HK-2 (cell line): ENCODE results near the gene CCDC92B.
A peak's percentile ranks its signal among the peaks of the same experiment; 100 is the strongest.

ENCODE experiments used
- DNase-seq: peaks from one replicate; pipeline ENCODE4 v3.0.0-alpha.2; 2018; ENCODE audit not compliant: unreplicated experiment

The CCDC92B gene

DNA sequence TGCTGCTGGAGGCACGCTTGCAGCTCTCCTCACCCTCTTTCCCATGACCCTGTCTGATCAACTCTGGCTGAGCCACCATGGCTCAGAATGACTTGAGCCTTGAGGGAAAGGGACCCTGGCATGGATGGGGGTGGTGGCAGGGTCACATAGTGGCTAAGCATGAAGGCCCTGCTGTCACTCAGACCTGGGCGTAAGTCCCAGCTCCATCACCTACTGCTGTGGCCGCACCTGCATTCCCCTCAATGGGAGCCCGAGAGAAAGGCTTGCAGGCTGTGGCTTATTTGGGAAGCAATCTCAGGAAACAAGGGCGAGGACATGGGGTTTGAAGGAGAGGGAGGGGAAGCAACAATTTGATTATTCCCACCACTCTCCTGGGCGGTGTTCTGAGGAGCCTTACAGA, 29.0 kb upstream of the CCDC92B start:
- DNase-seq: no peak

DNA sequence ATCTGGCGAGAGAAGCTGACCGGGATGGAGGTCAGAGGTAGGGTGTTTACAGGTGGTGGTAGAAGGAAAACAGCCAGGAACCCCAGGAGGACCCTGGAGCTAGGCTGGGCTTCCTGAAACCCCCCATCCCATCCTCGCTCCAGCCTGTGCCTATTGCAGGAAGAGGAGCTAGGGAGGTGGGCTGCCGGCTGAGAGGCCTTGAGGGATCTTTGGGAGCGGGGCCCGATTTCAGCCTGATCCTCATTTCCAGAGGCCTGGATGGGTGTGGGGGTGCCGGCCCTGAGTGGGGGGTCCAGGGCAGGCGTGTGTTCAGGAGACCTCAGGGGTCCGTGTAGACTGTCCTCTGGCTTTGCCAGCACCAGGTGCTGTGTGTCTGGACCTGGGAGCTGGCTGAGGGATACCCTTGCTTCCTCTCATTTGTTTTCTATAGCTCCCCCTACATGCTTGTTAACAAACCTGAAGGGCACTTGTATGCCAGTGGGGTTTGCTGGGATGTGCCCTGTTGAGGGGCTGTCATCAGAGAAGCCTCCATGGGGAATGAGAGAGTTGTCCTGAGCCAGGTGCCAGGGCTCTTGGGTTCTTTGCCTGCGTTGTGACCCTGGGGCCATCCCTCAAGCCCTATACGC, 27.9 kb upstream of the CCDC92B start:
- DNase-seq: no peak

DNA sequence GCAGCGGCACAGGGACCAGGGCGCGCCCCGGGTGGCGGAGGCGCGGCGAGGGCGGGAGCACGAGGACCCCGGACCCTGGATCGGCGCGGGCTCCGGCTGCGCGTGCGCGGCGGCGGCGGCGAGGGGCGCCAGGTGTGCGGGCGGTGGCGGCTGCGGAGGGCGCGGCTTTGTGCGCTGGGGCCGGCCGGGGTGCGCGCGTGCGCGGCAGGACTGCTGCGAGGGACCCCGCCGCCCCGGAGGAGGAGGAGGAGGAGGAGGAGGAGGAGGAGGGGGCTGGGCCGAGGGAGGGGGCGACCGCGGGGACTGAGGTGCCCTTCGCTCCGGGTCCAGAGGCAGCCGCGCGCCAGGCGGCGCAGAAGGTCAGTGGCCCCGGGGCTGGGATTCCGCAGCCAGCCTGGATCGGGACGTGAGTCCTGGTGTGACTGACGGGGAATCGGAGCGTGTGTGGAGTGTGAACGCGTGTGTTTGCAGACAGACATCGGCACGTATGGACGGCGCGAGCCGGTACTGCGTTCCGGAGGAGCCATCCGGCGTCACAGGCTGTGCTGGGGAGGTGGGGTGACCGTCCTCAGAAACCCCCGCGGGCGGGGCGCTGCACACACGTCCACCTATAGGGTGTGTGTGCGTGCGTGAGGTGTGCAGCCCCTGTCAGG, 27.3 kb upstream of the CCDC92B start:
- DNase-seq: no peak

DNA sequence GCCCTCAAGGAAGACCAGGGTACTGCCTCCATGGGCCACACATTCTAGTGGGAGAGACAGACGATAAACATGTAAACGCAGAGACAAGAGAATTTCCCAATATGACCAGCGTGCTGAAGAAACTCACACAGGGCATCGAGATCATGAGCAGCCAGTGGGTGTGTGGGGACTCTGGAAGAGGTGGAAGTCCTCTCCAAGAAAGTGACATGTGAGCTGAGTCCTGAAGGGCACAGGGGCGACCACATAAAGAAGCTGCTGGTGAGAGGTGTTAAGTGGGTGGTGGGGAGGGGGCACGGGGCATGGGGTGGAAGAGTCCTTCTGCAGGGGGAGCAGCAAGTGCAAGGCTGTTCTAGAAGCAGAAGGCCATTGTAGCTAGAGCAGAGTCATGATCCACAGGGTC, 25.8 kb upstream of the CCDC92B start:
- no peak for DNase-seq

DNA sequence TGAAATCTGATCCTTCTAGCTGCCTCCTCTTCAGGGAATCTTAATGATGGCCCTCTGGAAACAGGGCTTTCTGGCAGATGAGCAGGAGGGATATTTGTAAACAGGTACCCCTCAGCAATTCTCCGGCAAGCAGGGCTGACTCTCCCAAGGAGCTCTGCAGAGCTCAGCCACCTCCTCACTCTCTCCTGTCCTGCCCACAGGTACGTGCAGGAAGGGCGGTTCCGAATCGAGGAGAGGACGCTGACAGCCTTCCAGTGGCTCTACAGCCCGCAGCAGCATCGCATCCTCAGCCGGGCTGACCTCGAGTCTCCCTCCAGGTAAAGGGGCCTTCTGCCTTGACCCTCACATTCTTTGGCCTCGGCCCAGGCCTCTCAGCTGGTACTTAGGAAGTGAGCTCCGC, 20.7 kb upstream of the CCDC92B start:
- no peak for DNase-seq

DNA sequence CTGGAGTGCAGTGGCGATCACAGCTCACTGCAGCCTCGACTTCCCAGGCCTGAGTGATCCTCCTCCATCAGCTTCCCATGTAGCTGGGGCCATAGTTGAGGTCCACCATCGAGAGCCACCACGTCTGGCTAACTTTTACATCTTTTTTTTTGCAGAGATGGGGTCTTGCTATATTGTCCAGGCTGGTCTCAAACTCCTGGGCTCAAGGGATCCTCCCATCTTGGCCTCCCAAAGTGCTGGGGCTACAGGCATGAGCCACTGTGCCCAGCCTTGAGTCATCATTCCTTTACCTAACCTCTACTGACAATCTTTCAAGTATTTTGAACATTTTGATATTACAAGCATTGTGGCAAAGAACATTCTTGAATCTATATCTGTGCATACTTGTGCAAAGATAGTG, 9.4 kb upstream of the CCDC92B start:
- DNase-seq: no peak

DNA sequence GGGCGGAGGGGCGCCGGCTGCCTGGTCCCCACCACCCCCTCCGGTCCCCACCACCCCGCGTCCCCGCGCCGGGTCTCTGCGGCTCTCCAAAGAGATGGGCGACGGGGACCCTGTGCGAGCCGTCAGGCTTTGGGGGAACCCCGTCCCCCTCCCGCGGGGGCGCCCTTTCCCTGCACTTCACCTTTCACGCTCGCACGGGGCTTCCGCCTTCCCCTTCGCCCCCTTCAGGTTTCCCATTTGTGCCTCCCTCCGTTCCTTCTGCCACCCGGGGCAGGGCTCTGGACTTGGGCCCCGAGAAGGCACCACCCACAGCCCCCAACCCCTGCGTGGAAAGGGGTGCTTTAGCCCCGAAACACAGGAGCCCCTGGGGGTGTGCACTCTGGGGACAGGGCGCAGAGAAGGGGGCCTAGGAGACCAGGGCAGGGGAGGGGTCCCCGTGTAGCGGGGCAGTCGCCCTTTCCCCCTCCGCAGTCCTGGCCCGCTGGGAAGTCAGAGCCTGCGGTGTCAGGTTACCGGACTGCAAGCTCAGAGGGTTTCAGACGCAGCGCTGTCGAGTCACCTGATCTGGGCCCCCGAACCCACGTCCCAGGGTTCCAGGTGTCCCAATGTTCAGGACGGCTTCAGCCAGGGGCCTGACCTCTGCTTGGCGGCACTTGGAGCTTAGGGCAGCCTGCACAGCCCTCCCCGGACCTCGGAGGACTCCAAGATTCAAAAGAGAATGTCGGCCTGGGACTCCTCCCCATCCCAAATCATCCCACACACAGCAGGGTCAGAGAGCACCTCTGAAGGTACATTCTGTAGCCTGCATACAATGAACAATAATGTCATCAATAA, 6.7 kb upstream of the CCDC92B start:
- DNase-seq: no peak

DNA sequence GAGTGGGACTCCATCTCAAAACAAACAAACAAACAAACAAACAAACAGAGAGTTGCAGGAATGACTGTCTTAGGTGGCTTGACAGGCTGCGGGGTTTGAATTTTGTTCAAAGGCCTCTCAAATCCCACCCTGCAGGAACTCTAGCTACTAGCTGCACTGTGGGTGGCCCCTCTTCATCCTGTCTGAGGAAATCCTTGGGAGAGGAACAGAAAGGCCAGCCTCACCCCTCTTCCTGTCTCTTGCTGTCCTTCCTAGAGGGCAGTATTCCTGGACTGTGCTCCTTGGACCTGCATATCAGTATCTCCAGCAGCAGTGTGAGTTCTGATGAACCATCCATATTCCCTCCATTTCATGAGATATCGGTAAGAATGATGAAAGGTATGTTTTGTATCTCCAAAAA, 2.0 kb upstream of the CCDC92B start:
- DNase-seq: no peak

DNA sequence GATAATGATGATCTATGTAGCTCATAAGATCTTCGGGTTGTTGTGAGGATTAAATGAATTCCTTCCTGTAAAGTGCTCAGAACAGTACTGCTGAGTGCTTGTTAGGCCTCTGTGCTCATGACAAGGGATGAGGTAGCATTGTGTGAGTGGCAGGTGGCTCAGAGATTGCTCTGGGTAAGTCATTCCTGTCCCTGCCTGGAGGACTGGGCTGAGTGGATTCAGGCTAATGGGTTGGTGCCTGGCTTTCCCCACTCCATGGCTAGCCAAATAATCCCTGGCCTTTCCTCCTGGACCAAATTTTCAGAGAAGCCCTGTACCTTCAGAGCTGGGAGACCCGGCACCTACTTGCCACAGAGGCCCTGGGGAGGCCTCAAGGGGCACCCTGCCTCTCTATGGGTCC, 1.3 kb upstream of the CCDC92B start:
- no peak for DNase-seq

DNA sequence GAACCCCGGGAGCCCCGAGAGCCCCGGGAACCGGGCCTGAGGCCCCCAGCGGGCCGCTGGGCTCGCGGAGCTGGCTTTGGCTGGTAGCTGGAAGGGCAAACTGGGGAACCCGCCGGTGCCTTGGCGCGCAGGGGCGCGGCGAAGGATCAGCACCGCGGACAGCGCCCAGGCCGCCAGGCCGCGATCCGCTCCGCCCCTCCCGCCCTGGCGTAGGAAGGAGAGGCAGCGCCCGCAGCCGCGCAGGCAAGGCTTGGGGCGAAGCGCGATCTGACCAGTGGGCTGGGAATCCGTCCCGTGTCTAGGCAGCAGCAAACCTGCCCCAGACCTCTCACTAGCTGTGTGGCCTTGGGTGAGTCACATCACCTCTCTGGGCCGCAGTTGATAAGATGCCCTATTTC, 331 bp upstream of the CCDC92B start:
- peak; percentile 79 for DNase-seq

DNA sequence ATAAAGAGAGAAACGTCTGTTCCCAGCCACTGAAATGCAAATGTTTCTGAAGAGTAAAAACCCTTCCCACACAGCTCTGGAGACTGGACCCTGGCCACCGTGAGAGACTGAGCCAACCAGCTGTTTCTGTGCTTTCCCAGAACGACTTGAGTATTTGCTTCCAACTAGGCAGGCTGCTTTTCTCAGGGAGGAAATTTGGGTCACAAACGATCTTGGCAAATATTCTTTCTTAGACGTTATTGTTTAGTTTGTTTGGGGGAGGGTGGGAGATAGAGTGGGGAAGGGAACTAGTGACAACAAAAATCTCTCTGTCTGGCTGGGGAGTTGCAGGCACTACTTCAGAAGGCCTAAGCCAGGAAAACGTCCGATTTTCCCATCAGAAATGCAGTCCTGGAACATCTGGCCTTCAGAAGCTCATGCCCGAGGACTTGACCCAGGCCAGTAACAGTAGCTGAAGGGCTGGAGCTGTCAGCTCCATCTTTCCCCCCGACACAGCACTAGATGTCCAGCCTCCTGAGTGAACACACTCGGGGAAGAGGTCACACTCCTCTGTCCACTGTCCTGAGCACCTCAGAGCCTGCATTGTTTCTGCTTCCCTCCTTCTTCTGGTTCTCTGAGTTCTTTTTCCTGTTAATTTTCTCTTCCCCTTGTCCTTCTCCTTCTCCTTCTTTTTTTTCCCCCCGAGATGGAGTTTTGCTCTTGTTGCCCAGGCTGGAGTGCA, 4.0 kb downstream of the CCDC92B start:
- DNase-seq: no peak

DNA sequence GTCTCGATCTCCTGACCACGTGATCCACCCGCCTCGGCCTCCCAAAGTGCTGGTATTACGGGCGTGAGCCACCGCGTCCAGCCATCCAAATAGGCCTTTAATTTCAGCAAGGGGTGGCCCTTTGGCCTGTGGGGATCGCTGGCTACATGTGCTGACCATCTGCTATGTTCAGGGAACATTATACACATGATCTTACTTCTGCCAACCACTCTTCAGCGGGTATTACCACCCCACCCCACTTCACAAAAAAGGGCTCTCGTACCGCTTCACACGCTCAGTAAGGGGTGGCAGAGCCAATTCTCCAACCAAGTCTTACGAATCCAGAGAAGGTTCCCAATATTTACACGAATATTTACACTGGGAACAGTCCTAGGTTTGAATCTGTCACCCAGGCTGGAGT, 11.8 kb downstream of the CCDC92B start:
- DNase-seq: no peak

DNA sequence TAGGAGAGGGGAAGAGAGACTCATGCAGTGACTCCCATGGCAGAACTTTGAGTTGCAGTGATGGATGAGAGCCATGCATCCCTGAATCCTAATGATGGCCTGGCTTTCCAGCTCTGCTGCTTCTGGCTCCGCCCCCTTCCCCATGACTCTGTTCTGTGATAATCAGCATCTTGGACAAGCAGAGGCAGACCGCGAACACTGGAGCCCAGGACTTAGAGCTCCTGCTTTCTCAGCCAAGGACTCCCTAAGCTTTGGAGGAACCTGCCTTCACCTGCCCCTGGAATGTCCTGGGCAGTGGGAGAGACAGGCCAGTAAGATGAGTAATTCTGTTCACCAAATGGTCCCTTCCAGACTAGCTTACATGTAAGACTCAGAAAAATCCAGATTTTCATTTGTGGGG, 12.5 kb downstream of the CCDC92B start:
- DNase-seq: no peak

DNA sequence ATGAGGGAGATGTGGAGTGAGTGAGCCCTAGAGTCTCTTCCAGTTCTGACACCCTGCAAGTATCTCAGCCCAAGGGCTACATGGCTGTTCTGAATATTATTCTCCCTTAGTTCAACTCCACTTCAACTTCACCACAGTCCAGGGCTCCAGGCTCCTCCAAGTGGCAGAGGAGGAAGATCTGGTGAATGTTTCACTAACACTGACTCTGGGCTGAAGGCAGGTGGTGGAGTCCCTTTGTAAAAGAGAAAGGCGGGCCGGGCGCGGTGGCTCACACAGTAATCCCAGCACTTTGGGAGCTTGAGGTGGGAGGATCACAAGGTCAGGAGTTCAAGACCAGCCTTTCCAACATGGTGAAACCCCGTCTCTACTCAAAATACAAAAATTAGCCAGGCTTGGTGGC, 13.6 kb downstream of the CCDC92B start:
- DNase-seq: peak; percentile 33

DNA sequence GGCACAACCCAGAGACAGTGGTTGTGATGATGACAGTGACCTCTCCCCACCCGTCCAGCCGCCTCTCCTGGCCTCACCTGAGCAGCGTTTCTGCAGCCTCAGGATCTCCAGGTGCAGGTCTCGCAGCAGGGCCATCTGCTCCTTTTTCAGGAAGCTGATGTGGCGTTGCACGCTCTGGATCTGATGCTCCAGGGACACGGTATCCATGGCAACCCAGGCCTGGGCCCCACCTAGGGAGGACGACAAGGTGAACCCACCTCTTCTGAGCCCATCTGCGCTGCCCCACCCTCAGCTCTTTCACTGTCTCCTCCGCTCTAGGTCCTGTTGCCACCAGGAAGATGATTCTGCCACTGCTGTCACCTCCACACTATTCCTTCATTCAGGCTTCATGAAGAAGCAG, 14.5 kb downstream of the CCDC92B start:
- no peak for DNase-seq

DNA sequence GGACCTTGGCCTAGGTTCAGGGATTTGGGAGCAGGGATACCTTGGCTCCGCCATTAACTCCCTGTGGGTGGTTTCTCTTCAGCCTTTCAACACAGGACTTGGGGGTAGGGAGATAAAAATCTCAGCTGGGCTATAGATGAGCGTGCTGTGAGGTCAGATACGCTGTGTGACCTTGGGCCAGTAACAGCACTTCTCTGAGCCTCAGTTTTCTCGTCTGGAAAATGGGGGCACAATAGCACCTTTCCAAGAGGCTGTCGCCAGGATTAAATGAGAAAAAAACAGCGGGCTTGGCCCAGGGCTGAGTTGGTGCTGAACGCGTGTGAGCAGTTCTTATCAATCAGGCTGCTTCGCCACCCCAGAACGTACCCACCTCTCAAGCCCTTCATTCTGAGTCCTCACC, 17.6 kb downstream of the CCDC92B start:
- no peak for DNase-seq

DNA sequence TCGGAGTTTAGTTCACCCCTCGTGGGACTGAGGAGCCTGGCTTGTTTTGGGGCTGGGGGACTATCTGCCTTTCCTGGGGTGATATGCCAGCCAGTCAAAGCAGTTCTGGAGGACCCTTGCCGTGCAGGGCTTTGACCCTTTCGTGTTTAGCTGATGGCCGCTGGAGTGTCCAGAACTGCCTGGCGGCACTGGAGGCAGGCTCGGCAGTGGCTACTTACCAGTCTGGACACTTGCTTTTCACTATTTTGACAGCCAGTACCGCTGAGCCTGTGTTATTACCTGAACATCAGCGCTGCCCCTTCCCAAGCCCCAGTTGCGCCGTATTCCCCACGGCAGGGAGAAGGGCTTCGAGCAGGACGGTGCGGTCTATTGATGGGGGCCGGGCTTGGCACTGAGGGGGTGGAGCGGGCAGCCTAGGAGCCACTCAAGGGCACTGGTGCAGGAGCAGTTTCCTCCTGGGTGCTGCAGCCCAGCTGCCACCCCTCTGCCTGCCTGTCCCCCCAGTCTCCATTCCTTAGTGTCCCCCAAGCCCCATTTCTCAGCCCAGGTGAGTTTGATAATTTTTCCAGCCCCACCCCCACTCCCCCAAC, 18.6 kb downstream of the CCDC92B start:
- DNase-seq: no peak

DNA sequence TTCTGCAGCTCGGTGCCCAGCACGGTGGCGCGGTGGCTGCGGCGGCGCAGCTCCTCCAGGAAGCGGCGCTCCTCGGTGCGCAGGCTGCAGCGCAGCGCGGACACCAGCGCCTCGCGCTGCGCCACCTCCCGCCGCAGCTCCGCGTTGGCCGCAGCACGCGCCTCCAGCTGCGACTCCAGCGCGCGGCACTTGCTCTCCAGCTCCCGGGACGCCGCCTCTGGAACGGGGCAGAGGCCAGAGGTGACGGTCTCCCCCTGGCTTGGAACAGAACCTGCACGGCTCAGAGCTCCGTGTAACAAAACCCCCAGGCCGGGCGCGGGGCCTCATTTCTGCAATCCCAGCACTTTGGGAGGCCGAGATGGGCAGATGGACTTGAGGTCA, 24.7 kb downstream of the CCDC92B start:
- no peak for DNase-seq

DNA sequence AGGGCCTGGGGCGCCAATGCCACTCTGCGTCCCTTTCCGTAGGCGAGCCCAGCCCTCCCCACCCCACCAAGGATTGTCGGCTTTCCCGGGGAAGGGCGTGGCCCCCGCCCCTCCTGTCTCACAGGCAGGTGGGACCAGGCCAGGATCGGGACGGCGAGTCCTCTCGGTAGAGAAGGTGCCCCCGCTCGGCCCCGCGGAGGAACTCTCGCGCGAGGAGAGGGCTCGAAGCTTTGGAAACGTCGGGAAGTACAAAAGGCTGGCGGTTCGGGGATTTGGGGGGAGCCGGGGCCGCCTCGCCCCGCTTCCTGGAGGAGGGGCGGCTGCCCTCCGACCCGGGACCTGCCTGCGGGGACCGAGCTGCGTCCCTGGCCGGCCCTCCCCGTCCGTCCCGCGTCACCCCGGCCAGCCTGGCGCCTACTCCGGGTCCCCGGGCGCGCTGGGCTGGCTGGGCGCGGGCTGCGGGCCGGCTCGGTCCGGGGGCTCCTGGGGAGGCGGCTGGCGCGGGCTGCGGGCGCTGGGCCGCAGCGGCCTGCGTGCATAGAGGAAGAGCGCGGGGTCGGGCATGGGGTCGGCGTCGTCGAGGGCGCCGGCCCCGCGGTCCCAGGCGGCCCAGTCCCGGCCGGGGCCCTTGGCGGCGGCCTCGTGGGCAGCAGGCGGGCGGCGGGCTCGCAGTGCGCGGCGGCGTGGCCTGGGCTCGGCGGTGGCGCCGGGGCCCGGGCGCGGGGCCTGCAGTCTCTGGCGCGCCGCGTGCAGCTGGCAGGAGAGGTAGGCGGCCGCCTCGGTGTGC, 25.3 kb downstream of the CCDC92B start:
- no peak for DNase-seq

DNA sequence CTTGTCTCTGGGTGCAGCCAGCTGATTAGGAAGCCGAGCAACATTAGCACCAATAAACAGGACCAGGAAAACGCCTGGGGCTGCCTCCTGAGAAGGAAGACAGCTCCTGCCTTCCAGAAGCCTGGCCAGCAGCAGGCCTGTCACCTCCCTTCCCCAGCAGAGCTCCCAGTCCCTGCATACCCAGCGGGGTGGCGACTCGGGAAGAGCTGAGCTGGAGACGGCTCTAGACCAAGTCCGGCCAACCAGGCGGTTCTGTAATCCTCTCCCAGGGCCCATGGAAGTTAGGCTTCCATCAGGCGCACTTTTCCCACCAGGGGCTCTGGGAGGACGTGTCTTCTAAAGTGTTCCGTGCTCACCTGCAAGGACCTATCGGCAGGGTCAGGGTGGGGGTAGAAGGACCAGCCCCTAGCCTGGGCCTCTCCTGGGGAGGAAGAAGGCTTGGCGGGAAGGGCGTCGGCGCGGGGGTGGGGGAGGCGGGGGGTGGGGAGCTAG, 25.9 kb downstream of the CCDC92B start:
- no peak for DNase-seq

DNA sequence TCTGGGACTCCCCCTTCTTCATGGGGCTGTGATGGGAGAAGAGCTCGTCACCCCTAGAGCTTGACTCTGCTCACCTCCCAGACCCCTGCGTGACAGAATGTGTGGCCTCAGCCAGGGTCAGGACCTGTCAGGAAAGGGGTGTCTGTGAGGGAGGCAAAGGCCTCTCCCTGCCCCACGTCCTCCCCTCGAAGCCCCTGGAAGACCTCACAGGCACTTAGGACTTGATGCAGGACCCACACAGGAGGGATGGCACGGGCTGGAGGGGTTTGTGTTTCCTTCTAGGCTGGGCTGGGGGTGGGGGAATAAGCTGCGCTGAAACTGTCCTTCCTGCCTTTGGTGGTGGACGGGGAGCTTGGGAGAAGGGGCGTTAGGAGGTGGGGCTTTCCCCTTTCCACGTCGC, 26.8 kb downstream of the CCDC92B start:
- no peak for DNase-seq
